Activated naive CD8-positive, alpha-beta T cell treated with anti-CD3 and anti-CD28 coated beads, Interleukin-2, amount 50 U/mL, for 16 hours (primary cell): ENCODE measurements around the gene HPN.
"Not testable (repeated sequence)": the region's sequence is repeated elsewhere in the genome, so short reads cannot be mapped to it uniquely, and the experiment has no call there.

ENCODE experiments used
- DNase-seq: peaks from one replicate; pipeline ENCODE4 v3.0.0-alpha.2; 2020; ENCODE audit warnings: low read depth, low spot score

The HPN gene

DNA sequence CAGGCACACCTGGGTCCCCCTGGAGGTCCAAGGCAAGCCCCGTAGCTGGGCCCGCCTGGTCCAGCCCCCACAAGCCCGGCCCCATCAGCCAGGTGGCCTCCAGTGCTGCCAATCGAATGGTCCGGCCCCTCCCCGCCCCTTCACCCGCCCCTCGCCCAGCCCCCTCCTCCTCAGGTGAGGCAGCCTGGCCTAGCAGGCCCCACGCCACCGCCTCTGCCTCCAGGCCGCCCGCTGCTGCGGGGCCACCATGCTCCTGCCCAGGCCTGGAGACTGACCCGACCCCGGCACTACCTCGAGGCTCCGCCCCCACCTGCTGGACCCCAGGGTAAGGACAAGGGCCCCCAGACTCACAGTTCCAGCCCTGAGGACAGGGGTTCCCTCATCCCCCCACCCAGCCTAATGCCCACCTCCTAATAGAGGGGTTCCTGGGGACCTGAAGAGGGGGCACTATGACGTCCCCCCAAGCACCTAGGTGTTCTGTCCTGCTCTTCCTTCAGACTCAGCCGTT lies at the start of gene HPN:
Gene HPN (plus strand): TSS at position 174 of the 508 bp plus-strand sequence. CDS start 786 bp downstream, outside the sequence.
- no peak for DNase-seq

DNA sequence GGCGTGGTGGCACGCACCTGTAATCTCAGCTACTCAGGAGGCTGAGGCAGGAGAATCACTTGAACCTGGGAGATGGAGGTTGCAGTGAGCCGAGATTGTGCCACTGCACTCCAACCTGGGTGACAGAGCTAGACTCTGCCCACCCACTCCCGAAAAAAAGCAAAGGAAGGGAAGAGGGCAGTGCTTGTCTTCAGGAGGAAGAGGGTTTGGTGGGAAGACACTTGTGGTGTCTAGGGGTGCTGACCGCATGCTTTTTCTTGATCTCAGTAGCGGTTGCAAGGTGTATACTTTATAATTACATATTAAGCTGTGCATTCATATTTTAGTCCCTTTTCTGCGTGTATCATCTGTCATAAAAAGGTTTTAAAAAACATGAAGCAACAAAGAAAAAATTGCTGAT lies 48.9 kb upstream of the HPN start:
- DNase-seq = not testable (repeated sequence)

DNA sequence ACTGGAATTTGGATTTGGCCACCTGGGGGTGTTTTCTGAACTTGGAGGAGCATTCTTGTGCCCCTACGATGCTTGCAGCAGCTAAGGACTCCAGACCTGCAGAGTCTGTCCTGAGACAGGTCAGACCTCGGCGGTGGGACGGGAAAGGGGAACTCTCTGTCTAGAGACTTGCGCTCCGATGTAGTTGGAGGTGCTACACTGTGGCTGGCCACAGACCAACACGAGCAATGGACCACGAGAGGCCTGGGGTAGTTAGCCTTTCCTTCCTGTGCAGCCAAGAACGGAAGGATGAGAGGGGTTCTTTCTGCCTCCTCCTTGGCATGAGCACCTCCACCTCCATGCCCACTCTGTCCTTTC lies 47.3 kb upstream of the HPN start:
- no peak for DNase-seq

GRCh38 chr19:34994643-34995541 lies 46.6 kb upstream of the HPN start:
- DNase-seq = no peak

GRCh38 chr19:34995551-34995950 lies 46.0 kb upstream of the HPN start:
- DNase-seq = no peak

DNA sequence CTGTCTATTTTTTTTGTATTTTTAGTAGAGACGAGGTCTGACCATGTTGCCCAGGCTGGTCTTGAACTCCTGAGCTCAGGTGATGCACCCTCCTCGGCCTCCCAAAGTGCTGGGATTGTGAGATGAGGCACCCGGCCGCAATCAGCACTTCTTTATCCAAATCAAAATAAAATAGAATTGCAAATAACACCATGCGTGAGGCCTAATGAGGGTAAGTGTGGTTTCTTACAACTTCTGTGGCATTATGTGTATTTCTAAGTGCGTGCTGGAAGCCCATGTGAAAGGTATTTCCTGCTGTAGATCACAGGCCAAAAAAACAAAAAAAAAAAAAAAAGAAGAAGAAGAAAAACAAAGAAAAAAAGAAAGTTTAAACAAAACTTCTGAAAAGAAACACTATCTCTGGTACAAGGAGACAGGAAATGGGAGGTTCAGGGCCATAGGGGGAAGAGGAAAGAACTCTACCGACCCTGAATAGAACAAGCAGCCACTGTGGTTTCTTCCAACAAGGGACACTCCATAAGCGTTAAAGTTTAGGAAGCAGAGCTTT lies 44.4 kb upstream of the HPN start:
- DNase-seq = no peak

DNA sequence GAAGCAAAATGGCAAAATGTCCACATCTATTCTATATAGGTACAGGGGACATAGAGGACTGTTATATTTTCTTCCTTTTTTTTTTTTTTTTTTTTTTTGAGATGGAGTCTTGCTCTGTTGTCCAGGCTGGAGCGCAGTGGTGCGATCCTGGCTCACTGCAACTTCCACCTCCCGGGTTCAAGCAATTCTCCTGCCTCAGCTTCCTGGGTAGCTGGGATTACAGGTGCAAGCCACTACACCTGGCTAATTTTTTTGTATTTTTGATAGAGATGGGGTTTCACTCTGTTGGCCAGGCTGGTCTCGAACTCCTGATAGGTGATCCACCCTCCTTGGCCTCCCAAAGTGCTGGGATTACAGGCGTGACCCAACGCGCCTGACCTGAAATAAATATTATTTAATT lies 43.3 kb upstream of the HPN start:
- DNase-seq = not testable (repeated sequence)

- no peak for DNase-seq
Observed at GRCh38 chr19:34998777-34999497, 42.6 kb upstream of the HPN start.

DNA sequence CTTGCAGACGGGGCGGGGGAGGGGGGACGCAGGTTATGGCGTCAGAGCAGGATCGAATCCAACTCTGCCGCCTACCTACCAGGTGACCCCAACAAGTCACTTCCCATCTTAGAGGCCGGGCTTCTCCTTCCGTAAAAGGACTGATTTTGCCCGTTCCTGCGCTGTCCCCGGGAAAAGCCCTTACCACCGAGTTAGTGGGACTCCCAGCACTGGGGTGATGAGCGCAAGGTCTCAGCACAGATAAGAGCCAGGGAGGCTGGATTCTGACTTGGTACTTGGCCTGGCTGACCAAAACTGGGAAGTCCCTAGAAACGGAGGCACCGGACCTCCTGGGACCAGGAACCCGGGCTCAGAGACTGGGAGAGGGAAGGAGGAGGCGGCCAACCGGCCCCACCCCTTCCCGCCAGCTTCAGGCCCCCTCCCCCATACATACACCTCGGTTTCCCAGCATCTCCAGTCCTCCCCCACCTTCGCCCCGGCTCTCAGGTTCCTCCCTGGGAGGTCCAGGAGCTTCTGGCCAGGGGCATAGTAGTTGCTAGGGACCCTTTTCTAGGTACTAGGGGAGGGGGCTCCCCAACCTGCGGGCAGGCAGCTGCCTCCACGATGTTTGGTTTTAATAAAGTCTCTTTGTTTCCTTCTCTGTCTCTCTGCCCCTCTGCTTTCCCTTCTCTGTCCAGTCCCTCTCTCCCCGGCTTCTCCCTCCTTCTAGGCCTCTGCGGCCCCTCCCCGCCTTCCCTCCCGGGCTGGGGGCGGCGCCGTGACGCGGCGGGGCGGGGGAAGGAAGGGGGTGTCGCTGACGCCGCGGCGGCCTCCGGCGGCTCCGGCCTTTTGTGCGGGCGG lies 41.8 kb upstream of the HPN start, which contains the start of gene GRAMD1A:
Gene GRAMD1A (plus strand): TSS at position 826 of the 840 bp plus-strand sequence. CDS start 156 bp downstream, outside the sequence.
- DNase-seq = peak; percentile 38

DNA sequence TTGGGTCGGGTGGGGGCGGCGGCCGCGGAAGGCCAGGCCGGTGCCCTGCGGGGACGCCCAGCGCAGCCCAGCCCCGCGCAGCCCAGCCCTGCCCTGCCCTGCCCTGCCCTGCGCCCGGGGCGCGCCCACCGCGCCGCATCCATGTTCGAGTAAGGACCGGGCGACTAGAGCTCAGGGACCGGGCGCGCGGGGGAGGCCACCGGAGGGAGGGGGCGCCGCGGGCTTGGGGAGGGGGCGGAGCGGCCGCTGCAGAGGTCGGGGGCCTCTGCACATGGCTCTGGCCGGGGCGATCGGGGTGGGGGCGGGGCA lies 41.2 kb upstream of the HPN start:
- no peak for DNase-seq

- DNase-seq = peak; percentile 42
Observed at GRCh38 chr19:35000647-35001501, 40.6 kb upstream of the HPN start.

DNA sequence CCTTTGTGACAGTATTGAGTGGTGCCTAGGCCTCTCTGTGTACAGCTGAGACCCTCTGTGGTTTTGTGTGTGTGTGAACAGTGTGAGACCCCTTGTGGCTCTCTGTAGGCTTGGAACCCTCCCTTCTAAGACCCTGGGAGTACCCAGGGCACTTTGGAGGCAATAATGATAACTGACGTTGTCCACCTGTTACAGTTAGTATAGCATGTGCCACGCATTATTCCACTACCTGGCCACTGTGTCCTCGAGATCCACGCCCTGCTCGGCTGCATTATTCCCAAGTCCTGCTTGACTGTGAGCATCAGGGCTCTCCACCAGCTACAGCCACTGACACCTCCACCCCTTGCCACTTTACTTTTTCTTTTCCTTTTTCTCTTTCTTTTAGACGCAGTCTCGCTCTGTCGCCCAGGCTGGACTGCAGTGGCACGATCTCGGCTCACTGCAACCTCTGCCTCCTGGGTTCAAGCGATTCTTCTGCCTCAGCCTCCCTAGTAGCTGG lies 39.4 kb upstream of the HPN start:
- DNase-seq = no peak

- DNase-seq = no peak
Observed at GRCh38 chr19:35004517-35005255, 36.8 kb upstream of the HPN start.

DNA sequence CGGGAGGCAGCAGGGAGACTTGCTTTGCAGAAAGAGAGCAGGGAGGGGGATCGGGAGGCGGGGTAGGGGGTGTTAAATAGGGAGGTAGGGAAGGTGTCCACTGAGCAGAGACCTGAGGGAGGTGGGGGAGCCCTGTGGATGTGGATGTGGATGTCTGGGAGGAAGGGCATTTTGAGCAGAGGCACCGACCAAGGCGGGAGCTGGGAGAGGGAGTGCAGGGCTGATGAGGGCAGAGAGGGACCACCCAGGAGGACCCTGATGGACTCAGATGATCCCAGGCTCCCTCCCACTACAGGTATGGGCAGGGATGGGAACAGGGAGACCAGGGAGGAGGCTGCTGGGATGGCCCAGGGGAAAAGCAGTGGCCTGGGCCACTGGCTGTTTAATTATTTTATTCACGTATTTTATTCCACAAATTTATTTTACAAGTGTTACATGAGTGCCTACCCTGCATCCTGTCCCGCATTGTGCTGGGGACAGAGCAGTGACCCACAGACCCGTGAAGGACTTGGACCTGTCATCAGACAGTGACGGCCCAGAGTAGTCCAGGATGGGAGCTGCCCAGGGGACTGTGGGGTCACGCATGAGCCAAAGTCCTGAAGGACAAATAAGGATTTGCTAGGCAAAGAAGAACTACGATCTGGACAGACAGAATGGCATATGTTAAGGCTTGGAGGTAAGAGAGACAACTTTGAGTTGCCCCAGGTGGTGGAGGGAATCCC lies 36.1 kb upstream of the HPN start:
- DNase-seq = no peak

- not testable (repeated sequence) for DNase-seq
Observed at GRCh38 chr19:35006007-35006341, 35.5 kb upstream of the HPN start.

GRCh38 chr19:35006342-35006998 lies 35.1 kb upstream of the HPN start:
- DNase-seq = no peak

DNA sequence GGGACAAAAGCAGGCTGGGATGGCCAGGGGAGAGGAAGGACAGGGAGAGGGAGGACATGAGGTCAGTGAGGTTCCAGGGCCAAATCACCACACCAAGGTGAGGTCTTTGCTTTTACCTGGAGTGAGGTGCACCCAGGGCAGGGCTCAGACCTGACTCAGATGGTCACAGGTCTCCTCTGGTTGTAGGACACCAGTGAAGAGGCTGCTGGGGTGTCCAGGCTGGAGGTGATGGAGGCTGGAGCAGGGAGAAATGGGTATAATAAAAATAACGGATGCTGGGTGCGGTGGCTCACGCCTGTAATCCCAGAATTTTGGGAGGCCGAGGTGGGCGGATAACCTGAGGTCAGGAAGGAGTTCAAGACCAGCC lies 34.5 kb upstream of the HPN start:
- no peak for DNase-seq

DNA sequence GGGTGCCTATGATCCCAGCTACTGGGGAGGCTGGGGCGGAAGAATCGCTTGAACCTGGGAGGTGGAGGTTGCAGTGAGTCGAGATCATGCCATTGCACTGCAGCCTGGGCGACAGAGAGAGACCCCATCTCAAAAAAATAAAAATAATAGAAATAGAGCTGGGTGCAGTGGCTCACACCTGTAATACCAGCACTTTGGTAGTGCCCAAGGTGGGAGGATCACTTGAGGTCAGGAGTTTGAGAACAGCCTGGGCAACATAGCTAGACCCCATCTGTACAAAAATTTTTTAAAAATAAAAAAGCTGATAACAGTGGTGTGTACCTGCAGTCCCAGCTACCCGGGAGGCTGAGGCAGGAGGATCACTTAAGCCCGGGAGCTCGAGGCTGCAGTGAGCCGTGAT lies 34.1 kb upstream of the HPN start:
- DNase-seq = not testable (repeated sequence)

- no peak for DNase-seq
Observed at GRCh38 chr19:35008891-35009341, 32.6 kb upstream of the HPN start.
